Measurements from ENCODE around the gene AKT1. TPM values are rescaled to one million over a fixed set of nuclear protein-coding genes. Genes with fewer than 3 reads are reported as not detected.
"Not testable (repeated sequence)": the region's sequence is repeated elsewhere in the genome, so short reads cannot be mapped to it uniquely, and the experiment has no call there.

Gene AKT1
- total RNA-seq, 2 experiments from 2014 or later, result 116 to 121 TPM

DNA sequence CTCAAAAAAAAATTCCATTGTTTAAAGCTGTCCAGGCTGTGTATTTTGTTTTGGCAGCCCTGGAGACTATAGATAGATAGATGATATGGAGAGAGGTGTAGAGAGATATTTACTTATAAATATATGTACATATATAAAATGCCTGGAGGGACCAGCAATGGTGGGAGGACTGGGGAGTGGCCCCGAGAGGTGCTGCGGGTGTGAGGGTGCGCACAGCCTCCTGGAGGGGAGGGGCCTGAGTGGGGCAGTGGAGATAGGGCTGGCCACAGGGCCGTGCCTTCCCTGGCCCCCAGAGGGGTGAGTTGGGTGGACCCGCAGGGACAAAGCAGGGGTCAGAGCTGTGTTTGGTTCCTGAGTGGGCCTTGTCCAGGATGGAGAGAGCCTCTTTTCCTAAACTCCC lies 65.1 kb downstream of the AKT1 start:
- POLR2A ChIA-PET, result no interaction called here
- no peak for ATAC-seq
- Mint-ChIP-seq H3K4me3 (no peak overlapping the region), H3K27ac (no peak overlapping the region), H3K36me3 (ENCODE audit: low read depth) (no peaks in the 10 kb centered on the region), H3K4me1 (ENCODE audit: low read depth) (no peaks in the 10 kb centered on the region), H3K9me3 (no peaks in the 10 kb centered on the region), H3K27me3 (no peaks in the 10 kb centered on the region)
- CTCF ChIA-PET, result interaction anchor here (1.9 kb wide), 1 partner anchor 38 kb away, joined by 4 read pairs; no protein-coding TSS in a partner anchor
- intact Hi-C loops (cut with micrococcal nuclease), result no loop called here
- TF ChIP-seq CTCF (IDR thresholded peaks at IDR 0.05), result no peak
- DNase-seq, result no peak

DNA sequence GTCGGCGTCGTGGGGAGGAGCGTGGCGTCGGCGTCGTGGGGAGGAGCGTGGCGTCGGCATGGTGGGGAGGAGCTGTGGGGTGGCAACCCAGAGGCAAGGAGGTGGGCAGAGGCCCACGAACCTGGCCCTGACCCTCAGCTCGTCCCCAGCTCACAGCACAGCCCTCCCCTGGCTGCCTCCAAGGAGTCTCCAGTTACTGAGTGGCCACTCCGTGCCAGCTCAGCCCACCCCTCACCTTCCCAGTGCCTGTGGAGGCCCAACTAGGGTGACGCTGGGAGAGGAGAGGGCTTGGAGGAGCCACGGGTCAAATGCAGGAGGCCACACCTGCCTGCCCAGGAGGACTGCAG lies 65.7 kb downstream of the AKT1 start:
- CTCF ChIA-PET, result interaction anchor here (1.9 kb wide), 1 partner anchor 39 kb away, joined by 4 read pairs; no protein-coding TSS in a partner anchor
- H3K4me1 Mint-ChIP-seq (ENCODE audit: low read depth), result no peaks in the 10 kb centered on the region
- no peaks in the 10 kb centered on the region for H3K36me3 Mint-ChIP-seq (ENCODE audit: low read depth)
- H3K9me3 Mint-ChIP-seq, result no peaks in the 10 kb centered on the region
- no peak overlapping the region for H3K4me3 Mint-ChIP-seq
- intact Hi-C loops (cut with micrococcal nuclease), result no loop called here
- no peaks in the 10 kb centered on the region for H3K27me3 Mint-ChIP-seq
- TF ChIP-seq CTCF (IDR thresholded peaks at IDR 0.05), result no peak
- H3K27ac Mint-ChIP-seq, result no peak overlapping the region
- no peak for DNase-seq
- POLR2A ChIA-PET, result no interaction called here
- no peak for ATAC-seq

DNA sequence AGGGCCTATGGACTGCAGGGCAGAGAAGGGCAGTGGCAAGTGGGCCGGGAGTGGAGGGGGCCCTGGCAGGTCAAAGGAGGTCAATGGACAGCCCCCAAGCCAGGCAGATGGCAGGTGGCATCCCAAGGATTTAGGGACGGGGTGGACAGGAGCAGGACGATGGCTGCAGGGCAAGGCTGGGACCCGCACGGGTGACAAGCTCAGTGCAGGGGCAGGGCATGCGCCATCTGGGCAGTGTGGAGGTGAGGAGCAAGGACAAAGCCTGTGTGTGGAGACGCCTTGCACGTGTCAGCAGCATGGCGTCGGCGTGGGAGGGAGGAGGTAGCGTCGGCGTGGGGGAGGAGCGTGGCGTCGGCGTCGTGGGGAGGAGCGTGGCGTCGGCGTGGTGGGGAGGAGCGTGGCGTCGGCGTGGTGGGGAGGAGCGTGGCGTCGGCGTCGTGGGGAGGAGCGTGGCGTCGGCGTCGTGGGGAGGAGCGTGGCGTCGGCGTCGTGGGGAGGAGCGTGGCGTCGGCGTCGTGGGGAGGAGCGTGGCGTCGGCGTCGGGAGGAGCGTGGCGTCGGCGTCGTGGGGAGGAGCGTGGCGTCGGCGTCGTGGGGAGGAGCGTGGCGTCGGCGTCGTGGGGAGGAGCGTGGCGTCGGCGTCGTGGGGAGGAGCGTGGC lies 66.2 kb downstream of the AKT1 start:
- H3K27me3 Mint-ChIP-seq; intact Hi-C loops (cut with micrococcal nuclease); H3K36me3 Mint-ChIP-seq (ENCODE audit: low read depth); DNase-seq; H3K4me1 Mint-ChIP-seq (ENCODE audit: low read depth); H3K27ac Mint-ChIP-seq; H3K9me3 Mint-ChIP-seq; H3K4me3 Mint-ChIP-seq; POLR2A ChIA-PET; ATAC-seq; CTCF ChIA-PET: not testable (repeated sequence)

DNA sequence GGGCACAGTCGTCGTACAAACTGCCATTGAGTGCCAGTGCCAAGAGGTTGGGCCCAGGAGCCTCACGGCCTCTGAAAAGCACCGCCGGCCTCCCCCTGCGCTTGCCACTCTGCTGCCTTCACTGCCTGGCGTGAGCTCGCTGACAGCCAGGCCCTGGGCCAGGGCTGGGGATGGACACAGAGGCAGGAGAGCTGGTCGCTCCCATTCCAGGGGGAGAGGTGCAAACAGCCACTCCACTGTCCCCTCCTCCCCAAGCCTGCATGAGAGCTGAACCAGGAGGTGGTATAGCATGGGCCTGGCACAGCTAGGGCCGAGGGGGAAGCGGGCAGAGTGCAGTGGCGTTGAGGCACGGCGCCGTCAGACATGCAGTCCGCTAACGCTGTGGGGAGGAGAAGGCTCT lies 66.9 kb downstream of the AKT1 start:
- intact Hi-C loops (cut with micrococcal nuclease), result no loop called here

GRCh38 chr14:104726600-104727451 lies 68.7 kb downstream of the AKT1 start:
- H3K27me3 Mint-ChIP-seq, result no peaks in the 10 kb centered on the region
- H3K27ac Mint-ChIP-seq, result no peak overlapping the region
- ATAC-seq (no peak), DNase-seq (no peak)
- CTCF ChIA-PET, result interaction anchor here (4.7 kb wide), 1 partner anchor 26 kb away, joined by 20 read pairs; the partner anchor contains the start of gene SIVA1
- H3K36me3 Mint-ChIP-seq (ENCODE audit: low read depth), result no peaks in the 10 kb centered on the region
- intact Hi-C loops (cut with micrococcal nuclease), result no loop called here
- H3K4me3 Mint-ChIP-seq, result no peak overlapping the region
- TF ChIP-seq CTCF (IDR thresholded peaks at IDR 0.05), result no peak
- H3K9me3 Mint-ChIP-seq, result no peaks in the 10 kb centered on the region
- POLR2A ChIA-PET, result no interaction called here
- no peaks in the 10 kb centered on the region for H3K4me1 Mint-ChIP-seq (ENCODE audit: low read depth)

More for the DNA sequence above, 66.9 kb downstream of the AKT1 start:
- Mint-ChIP-seq H3K4me1 (ENCODE audit: low read depth) (no peaks in the 10 kb centered on the region), H3K4me3 (no peak overlapping the region), H3K27ac (no peak overlapping the region), H3K9me3 (no peaks in the 10 kb centered on the region), H3K27me3 (no peaks in the 10 kb centered on the region), H3K36me3 (ENCODE audit: low read depth) (no peaks in the 10 kb centered on the region)
- ATAC-seq (no peak), DNase-seq (no peak)
- CTCF ChIA-PET, result no interaction called here
- no peak for TF ChIP-seq CTCF (IDR thresholded peaks at IDR 0.05)
- POLR2A ChIA-PET, result no interaction called here
